Prostate gland (tissue), 2 donors: ENCODE results near the gene TMEM114.

Experiments used
- POLR2A ChIP-seq: fragments of 450-650 bp; IDR thresholded peaks from one replicate; pipeline ENCODE4 v1.6.1; 2016; ENCODE audit warnings: antibody characterized with exemption, mild to moderate bottlenecking
- TF ChIP-seq, protein P1 (sequence below), 4 experiments: fragments of 200-600 bp in 2 of 4; fragments of 450-650 bp in 2 of 4; sonication (generic) in 2 of 4; IDR thresholded peaks; 1 replicate in 3 of 4; 2 replicates in 1 of 4; pipeline ENCODE4 v1.5.1; 2016 to 2019; ENCODE audit warnings: antibody characterized with exemption in 4 of 4, mild to moderate bottlenecking in 2 of 4, moderate library complexity in 2 of 4

- TF ChIP-seq, protein P1, sequence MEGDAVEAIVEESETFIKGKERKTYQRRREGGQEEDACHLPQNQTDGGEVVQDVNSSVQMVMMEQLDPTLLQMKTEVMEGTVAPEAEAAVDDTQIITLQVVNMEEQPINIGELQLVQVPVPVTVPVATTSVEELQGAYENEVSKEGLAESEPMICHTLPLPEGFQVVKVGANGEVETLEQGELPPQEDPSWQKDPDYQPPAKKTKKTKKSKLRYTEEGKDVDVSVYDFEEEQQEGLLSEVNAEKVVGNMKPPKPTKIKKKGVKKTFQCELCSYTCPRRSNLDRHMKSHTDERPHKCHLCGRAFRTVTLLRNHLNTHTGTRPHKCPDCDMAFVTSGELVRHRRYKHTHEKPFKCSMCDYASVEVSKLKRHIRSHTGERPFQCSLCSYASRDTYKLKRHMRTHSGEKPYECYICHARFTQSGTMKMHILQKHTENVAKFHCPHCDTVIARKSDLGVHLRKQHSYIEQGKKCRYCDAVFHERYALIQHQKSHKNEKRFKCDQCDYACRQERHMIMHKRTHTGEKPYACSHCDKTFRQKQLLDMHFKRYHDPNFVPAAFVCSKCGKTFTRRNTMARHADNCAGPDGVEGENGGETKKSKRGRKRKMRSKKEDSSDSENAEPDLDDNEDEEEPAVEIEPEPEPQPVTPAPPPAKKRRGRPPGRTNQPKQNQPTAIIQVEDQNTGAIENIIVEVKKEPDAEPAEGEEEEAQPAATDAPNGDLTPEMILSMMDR (IDR thresholded peaks at IDR 0.05) = no peak
- TF ChIP-seq POLR2A = no peak
These were observed 35.4 kb downstream of the TMEM114 start for GRCh38 chr16:8554881-8555280.
